HG03575 (cell line): ENCODE data around the gene ITPR3.

Experiments
- ATAC-seq: cut with Tn5 transposase; IDR thresholded peaks from one replicate; pipeline ENCODE4 v1.9.1; 2021; ENCODE audit not compliant: unreplicated experiment, insufficient number of reproducible peaks, low FRiP score; ENCODE audit errors: extremely low read depth

ITPR3 gene

GRCh38 chr6:33661106-33661838 lies 40.1 kb downstream of the ITPR3 start:
- no peak for ATAC-seq

GRCh38 chr6:33662318-33662717 lies 41.2 kb downstream of the ITPR3 start:
- no peak for ATAC-seq

GRCh38 chr6:33663028-33663427 lies 41.9 kb downstream of the ITPR3 start:
- no peak for ATAC-seq

- ATAC-seq: no peak
These were observed 42.8 kb downstream of the ITPR3 start for GRCh38 chr6:33663727-33664449.

GRCh38 chr6:33664506-33665057 lies 43.5 kb downstream of the ITPR3 start:
- ATAC-seq: no peak

GRCh38 chr6:33665957-33666356 lies 44.8 kb downstream of the ITPR3 start:
- no peak for ATAC-seq

- no peak for ATAC-seq
These were observed 46.0 kb downstream of the ITPR3 start for GRCh38 chr6:33667072-33667471.

- ATAC-seq: no peak
These were observed 46.7 kb downstream of the ITPR3 start for GRCh38 chr6:33667776-33668175.

GRCh38 chr6:33668328-33668727 lies 47.2 kb downstream of the ITPR3 start:
- ATAC-seq: no peak

- no peak for ATAC-seq
These were observed 47.8 kb downstream of the ITPR3 start for GRCh38 chr6:33668914-33669313.

- no peak for ATAC-seq
These were observed 49.1 kb downstream of the ITPR3 start for GRCh38 chr6:33670086-33670660.

GRCh38 chr6:33670971-33671743 lies 50.0 kb downstream of the ITPR3 start:
- no peak for ATAC-seq

GRCh38 chr6:33671744-33672072 lies 50.6 kb downstream of the ITPR3 start:
- ATAC-seq: no peak

- ATAC-seq: no peak
These were observed 51.7 kb downstream of the ITPR3 start for GRCh38 chr6:33672808-33673207.

GRCh38 chr6:33673851-33674250 lies 52.7 kb downstream of the ITPR3 start:
- no peak for ATAC-seq

- no peak for ATAC-seq
These were observed 54.8 kb downstream of the ITPR3 start for GRCh38 chr6:33675968-33676367.

GRCh38 chr6:33676416-33677142 lies 55.5 kb downstream of the ITPR3 start:
- no peak for ATAC-seq

GRCh38 chr6:33677143-33677660 lies 56.1 kb downstream of the ITPR3 start:
- no peak for ATAC-seq

GRCh38 chr6:33677689-33678088 lies 56.6 kb downstream of the ITPR3 start:
- no peak for ATAC-seq
